Neural progenitor cell (in vitro differentiated cells): ENCODE measurements around the gene LYPD6B. TPM values are rescaled to one million over a fixed set of nuclear protein-coding genes. Genes with fewer than 3 reads are reported as not detected.
A peak's percentile ranks its signal among the peaks of the same experiment; 100 is the strongest.

Source experiments
- DNase-seq: peaks from one replicate; pipeline ENCODE4 v3.0.0-alpha.2; 2016; ENCODE audit warnings: low spot score
- H2AFZ ChIP-seq: fragments of 200-600 bp; sonication (generic); replicated peaks from 2 replicates; pipeline ENCODE4 v1.6.1; 2016; ENCODE audit warnings: antibody characterized with exemption
- H3F3A ChIP-seq: fragments of 200-600 bp; sonication (generic); 2 replicates; pipeline ENCODE4 v1.6.1; 2016; ENCODE audit warnings: antibody characterized with exemption, low read depth
- H3K27ac ChIP-seq: fragments of 200-600 bp; sonication (generic); 2 replicates; pipeline ENCODE4 v1.5.1; 2016; ENCODE audit warnings: mild to moderate bottlenecking
- H3K27me3 ChIP-seq: fragments of 200-600 bp; sonication (generic); 2 replicates; pipeline ENCODE4 v1.6.1; 2016; ENCODE audit warnings: mild to moderate bottlenecking, moderate library complexity
- H3K36me3 ChIP-seq: fragments of 200-600 bp; sonication (generic); 2 replicates; pipeline ENCODE4 v1.5.1; 2016
- H3K4me1 ChIP-seq: fragments of 200-600 bp; sonication (generic); 2 replicates; pipeline ENCODE4 v1.6.1; 2016; ENCODE audit warnings: mixed run types
- H3K4me2 ChIP-seq: fragments of 200-600 bp; sonication (generic); 2 replicates; pipeline ENCODE4 v1.6.1; 2016
- H3K4me3 ChIP-seq: fragments of 200-600 bp; sonication (generic); 2 replicates; pipeline ENCODE4 v1.5.1; 2016
- H3K79me2 ChIP-seq: fragments of 200-600 bp; sonication (generic); 2 replicates; pipeline ENCODE4 v1.6.1; 2016; ENCODE audit warnings: low read depth
- H3K9ac ChIP-seq: fragments of 200-600 bp; sonication (generic); 2 replicates; pipeline ENCODE4 v1.6.1; 2016
- H3K9me3 ChIP-seq: fragments of 200-600 bp; sonication (generic); 2 replicates; pipeline ENCODE4 v1.5.1; 2016; ENCODE audit warnings: low read depth
- H4K20me1 ChIP-seq: fragments of 200-600 bp; sonication (generic); 2 replicates; pipeline ENCODE4 v1.6.1; 2016; ENCODE audit warnings: low read depth
- H3K27ac Mint-ChIP-seq: 3 replicates; pipeline ENCODE4 v1.8.0; 2021; ENCODE audit warnings: mixed read lengths
- H3K27me3 Mint-ChIP-seq: 2 replicates; pipeline ENCODE4 v1.8.0; 2022; ENCODE audit warnings: low read depth, mild to moderate bottlenecking, inconsistent platforms, moderate library complexity, mixed read lengths; ENCODE audit not compliant: insufficient read depth
- H3K36me3 Mint-ChIP-seq: 3 replicates; pipeline ENCODE4 v1.8.0; 2021; ENCODE audit warnings: mixed read lengths
- H3K4me1 Mint-ChIP-seq: 3 replicates; pipeline ENCODE4 v1.8.0; 2021; ENCODE audit warnings: mixed read lengths
- H3K4me3 Mint-ChIP-seq: 3 replicates; pipeline ENCODE4 v1.8.0; 2021; ENCODE audit warnings: mild to moderate bottlenecking, moderate library complexity, mixed read lengths
- H3K9me3 Mint-ChIP-seq: 3 replicates; pipeline ENCODE4 v1.8.0; 2020; ENCODE audit warnings: mixed read lengths
- EZH2 ChIP-seq: fragments of 200-600 bp; sonication (generic); IDR thresholded peaks from 2 replicates; pipeline ENCODE4 v1.6.1; 2017; ENCODE audit warnings: antibody characterized with exemption, mild to moderate bottlenecking, moderate library complexity
- EZH2phosphoT487 ChIP-seq: fragments of 200-600 bp; sonication (generic); IDR thresholded peaks from 2 replicates; pipeline ENCODE4 v1.6.1; 2017; ENCODE audit warnings: antibody characterized with exemption
- total RNA-seq: library from RNA; depleted of rRNA; stranded (reverse); fragments of >200 nt; gene quantifications from 2 replicates; pipeline ENCODE4 v1.2.3, GENCODE V29; 2015; ENCODE audit warnings: low replicate concordance
- TF ChIP-seq, protein P1 (sequence below): fragments of 200-600 bp; sonication (generic); IDR thresholded peaks from 2 replicates; pipeline ENCODE4 v1.5.1; 2017; ENCODE audit warnings: antibody characterized with exemption, mild to moderate bottlenecking

LYPD6B gene
- total RNA-seq, 1 donor from 2014 or later: not detected

DNA sequence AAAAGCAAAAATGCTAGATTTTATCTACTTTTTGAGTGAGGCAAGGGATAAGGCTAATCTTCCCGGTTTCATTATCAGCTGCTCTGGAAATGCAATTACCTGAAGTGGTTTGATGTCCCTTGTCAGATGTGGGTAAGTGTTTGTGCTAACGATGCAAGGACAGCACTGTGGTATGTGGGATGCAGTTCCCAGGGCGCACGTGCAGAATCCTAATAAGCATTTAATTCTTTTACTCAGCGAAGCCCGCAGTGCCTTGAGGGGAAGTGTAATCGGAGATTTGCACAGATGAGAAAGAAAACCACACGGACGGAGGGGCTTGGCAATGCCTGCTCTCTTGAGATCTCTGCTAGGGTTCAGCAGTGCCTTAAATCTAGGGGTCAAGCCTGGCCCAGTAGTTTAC, 183.4 kb downstream of the LYPD6B start:
- Histone ChIP-seq H3K36me3 (no peaks in the 10 kb centered on the region), H2AFZ (no peak overlapping the region), H3K4me2 (no peak overlapping the region), H3K4me3 (no peak overlapping the region), H3K79me2 (no peaks in the 10 kb centered on the region), H3K9ac (no peak overlapping the region), H3K9me3 (no peaks in the 10 kb centered on the region), H3F3A (peaks cover 15% of the 10 kb centered on the region), H3K4me1 (peaks cover 18% of the 10 kb centered on the region), H3K27me3 (no peaks in the 10 kb centered on the region), H3K27ac (no peak overlapping the region), H4K20me1 (no peaks in the 10 kb centered on the region)
- DNase-seq: peak; percentile 31
- H3K4me3 Mint-ChIP-seq: no peak overlapping the region
- no peaks in the 10 kb centered on the region for H3K36me3 Mint-ChIP-seq
- TF ChIP-seq EZH2phosphoT487 (no peak), EZH2 (no peak)
- TF ChIP-seq, protein P1, sequence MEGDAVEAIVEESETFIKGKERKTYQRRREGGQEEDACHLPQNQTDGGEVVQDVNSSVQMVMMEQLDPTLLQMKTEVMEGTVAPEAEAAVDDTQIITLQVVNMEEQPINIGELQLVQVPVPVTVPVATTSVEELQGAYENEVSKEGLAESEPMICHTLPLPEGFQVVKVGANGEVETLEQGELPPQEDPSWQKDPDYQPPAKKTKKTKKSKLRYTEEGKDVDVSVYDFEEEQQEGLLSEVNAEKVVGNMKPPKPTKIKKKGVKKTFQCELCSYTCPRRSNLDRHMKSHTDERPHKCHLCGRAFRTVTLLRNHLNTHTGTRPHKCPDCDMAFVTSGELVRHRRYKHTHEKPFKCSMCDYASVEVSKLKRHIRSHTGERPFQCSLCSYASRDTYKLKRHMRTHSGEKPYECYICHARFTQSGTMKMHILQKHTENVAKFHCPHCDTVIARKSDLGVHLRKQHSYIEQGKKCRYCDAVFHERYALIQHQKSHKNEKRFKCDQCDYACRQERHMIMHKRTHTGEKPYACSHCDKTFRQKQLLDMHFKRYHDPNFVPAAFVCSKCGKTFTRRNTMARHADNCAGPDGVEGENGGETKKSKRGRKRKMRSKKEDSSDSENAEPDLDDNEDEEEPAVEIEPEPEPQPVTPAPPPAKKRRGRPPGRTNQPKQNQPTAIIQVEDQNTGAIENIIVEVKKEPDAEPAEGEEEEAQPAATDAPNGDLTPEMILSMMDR: no peak
- H3K27ac Mint-ChIP-seq: no peak overlapping the region
- no peaks in the 10 kb centered on the region for H3K27me3 Mint-ChIP-seq
- peaks cover 19% of the 10 kb centered on the region for H3K4me1 Mint-ChIP-seq
- H3K9me3 Mint-ChIP-seq: no peaks in the 10 kb centered on the region

DNA sequence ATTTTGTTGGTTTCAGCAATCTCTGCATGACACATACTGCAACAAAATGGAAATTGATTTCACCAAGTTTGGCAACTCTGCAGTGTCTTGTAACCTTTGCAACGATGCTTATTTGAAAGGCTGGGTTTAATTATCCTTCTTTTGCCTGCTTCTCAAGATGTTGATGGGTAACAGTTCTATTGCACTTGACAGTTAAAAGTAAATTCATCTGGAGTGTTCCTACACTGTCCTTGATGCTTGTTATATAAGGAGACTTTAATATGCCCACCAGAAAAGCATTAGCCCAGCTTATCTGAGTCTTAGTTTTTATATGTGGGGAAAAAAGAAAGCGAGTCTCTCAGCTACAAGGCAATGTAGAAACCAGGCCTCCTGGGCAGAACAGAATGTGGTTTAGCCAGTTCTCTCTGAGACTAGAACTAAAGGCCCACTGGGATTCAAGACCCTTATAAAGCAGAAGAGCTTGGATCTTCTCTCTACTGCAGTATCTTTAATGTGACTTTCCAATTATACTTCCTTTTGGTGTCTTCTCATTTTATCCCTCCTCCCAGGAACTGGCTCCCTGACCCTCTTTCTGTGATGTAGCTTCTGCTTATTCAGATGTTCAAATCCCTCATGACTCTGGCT, 185.1 kb downstream of the LYPD6B start:
- no peak overlapping the region for H3K4me3 ChIP-seq
- H3K4me2 ChIP-seq: no peak overlapping the region
- H3K27me3 ChIP-seq: no peaks in the 10 kb centered on the region
- H3K27ac Mint-ChIP-seq: no peak overlapping the region
- DNase-seq: no peak
- peaks cover 17% of the 10 kb centered on the region for H3K4me1 Mint-ChIP-seq
- no peak overlapping the region for H2AFZ ChIP-seq
- H3K36me3 Mint-ChIP-seq: no peaks in the 10 kb centered on the region
- H3K79me2 ChIP-seq: no peaks in the 10 kb centered on the region
- H3K27me3 Mint-ChIP-seq: no peaks in the 10 kb centered on the region
- H3K36me3 ChIP-seq: no peaks in the 10 kb centered on the region
- H3K27ac ChIP-seq: no peak overlapping the region
- no peaks in the 10 kb centered on the region for H4K20me1 ChIP-seq
- no peak overlapping the region for H3K4me3 Mint-ChIP-seq
- peaks cover 15% of the 10 kb centered on the region for H3F3A ChIP-seq
- H3K9ac ChIP-seq: no peak overlapping the region
- H3K9me3 Mint-ChIP-seq: no peaks in the 10 kb centered on the region
- no peak for TF ChIP-seq EZH2
- TF ChIP-seq EZH2phosphoT487: no peak
- TF ChIP-seq, protein P1: no peak
- no peaks in the 10 kb centered on the region for H3K9me3 ChIP-seq
- peaks cover 20% of the 10 kb centered on the region for H3K4me1 ChIP-seq

DNA sequence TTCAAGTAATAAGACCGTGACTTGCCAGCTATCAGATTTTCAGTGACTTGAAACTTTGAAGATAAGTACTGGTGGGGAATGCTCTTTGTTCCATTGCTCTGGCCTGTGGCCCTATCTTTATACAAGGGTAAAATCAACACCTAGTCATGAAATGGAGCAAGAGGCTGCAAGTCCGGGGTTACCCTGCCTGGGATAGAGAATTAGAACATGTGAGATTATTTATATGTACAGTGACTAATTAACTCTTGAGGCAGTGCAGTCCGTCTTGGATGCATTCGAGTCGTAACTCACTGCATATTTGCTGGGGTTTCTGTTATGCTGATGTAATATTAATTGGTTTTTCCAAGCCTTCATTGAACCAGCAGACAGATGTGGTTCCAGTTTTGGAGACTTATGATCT, 186.0 kb downstream of the LYPD6B start:
- Mint-ChIP-seq H3K27me3 (no peaks in the 10 kb centered on the region), H3K4me3 (no peak overlapping the region), H3K36me3 (no peaks in the 10 kb centered on the region), H3K27ac (no peak overlapping the region), H3K9me3 (no peaks in the 10 kb centered on the region), H3K4me1 (peaks cover 17% of the 10 kb centered on the region)
- H3K27ac ChIP-seq: no peak overlapping the region
- H3K27me3 ChIP-seq: no peaks in the 10 kb centered on the region
- H3K79me2 ChIP-seq: no peaks in the 10 kb centered on the region
- TF ChIP-seq, protein P1: no peak
- TF ChIP-seq EZH2phosphoT487 (no peak), EZH2 (no peak)
- DNase-seq: no peak
- no peaks in the 10 kb centered on the region for H3K36me3 ChIP-seq
- peaks cover 15% of the 10 kb centered on the region for H3F3A ChIP-seq
- H2AFZ ChIP-seq: no peak overlapping the region
- H3K4me3 ChIP-seq: no peak overlapping the region
- H3K9me3 ChIP-seq: no peaks in the 10 kb centered on the region
- H3K4me2 ChIP-seq: no peak overlapping the region
- H4K20me1 ChIP-seq: no peaks in the 10 kb centered on the region
- H3K4me1 ChIP-seq: peaks cover 20% of the 10 kb centered on the region
- H3K9ac ChIP-seq: no peak overlapping the region
